8988T (cell line): Measurements from ENCODE around the gene OTOGL.
"Not testable (repeated sequence)": the region's sequence is repeated elsewhere in the genome, so short reads cannot be mapped to it uniquely, and the experiment has no call there.

ENCODE experiments used
- DNase-seq: peaks from one replicate; pipeline ENCODE4 v3.0.0; 2011

OTOGL gene, protein sequence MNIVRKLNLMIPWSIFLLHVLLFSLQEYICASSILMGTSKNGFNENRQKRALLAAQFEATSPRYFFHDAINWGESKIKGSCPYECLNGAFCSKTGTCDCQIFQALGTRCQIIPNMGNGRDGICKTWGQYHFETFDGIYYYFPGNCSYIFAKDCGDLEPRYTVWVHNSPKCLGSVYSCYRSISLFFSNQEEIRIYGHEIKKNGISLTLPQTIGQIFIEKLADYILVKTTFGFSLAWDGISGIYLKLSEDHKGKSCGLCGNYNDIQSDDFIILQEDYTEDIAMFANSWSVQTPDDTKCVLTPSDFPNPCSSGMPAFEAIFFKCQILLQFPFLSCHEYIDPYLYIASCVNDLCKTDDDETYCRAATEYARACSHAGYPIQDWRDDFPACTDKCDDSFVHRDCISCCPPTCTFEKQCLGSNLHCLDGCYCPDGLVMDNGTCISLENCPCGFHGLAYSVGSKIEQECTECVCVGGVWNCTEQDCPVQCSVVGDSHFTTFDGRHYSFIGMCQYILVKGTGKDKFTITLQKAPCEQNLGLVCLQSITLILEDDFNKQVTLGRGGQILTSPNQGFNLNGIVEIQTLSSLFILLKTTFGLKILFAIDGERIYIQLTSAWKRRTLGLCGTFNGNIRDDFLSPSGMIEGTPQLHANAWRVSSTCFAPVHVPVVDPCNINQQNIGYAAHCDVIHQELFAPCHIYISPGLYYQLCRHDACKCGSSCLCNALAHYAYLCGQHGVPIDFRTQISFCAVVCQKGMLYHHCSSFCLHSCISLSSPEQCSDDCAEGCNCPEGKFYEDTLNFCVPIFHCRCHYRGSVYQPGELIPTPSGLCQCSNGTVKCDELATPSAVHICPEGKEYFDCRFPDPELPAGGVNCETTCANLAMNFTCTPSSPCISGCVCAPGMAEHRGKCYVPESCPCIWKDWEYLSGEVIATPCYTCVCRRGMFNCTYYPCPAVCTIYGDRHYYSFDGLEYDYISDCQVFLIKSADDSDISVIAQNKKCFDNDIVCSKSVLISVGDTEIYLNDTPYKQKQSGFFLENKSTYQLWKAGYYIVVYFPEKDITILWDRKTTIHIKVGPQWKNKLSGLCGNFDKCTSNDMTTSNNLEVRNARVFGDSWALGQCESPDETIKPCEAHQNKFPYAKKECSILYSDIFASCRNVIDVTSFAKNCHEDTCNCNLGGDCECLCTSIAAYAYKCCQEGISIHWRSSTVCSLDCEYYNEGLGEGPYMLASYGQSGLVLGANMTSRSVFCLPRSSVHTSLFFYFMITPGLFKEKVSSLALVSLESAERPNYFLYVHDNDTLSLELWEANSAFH (N-terminal part only)

DNA sequence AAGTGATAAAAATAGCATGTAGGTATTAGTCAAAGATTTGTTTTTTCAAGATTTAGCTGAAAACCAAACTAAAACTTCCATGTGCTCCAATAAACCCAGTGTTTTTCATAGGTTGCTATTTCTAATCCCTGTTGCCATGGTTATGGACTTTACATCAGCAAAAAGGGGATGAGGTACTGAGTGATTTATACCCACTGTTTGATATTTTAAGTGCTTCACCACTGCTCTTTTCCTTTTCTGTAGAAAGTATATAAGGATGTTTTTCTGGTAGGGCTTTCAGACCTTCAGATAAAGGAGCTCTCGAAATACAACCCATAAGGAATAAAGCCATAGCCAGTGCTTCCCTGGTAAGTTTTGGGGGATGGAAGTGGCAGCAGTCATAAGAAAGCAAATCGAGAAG is at the start of gene OTOGL:
OTOGL (plus strand) TSS at position 279 of the 400 bp plus-strand sequence. CDS start 109,895 bp downstream, outside the sequence.
- no peak for DNase-seq

GRCh38 chr12:80050236-80050635 is 49.1 kb upstream of the OTOGL start:
- no peak for DNase-seq

- no peak for DNase-seq
These were observed 46.1 kb upstream of the OTOGL start for GRCh38 chr12:80053051-80053790.

DNA sequence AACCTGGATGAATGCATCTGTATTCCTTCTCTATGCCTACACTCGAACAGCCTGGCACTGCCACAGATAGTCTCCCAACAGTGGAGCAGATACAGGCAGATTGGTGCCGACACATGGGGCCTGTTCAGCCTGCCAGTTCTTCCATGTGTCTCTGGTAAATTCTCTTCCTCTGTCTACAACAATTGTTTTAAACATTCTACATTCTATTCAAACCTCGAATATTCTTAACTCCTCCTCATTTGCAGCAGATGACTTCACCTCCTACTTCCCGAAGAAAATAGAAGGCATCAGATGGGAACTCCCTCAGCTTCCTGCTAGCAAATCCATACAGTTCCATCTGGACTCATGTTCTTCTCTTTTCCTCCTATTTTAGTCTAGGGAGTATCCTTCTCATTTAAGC is 43.1 kb upstream of the OTOGL start:
- DNase-seq: no peak

GRCh38 chr12:80056845-80057244 is 42.5 kb upstream of the OTOGL start:
- DNase-seq: no peak

GRCh38 chr12:80058586-80058985 is 40.8 kb upstream of the OTOGL start:
- DNase-seq: no peak

- no peak for DNase-seq
These were observed 40.2 kb upstream of the OTOGL start for GRCh38 chr12:80059102-80059501.

- DNase-seq: no peak
These were observed 39.5 kb upstream of the OTOGL start for GRCh38 chr12:80059875-80060274.

GRCh38 chr12:80064269-80064668 is 35.1 kb upstream of the OTOGL start:
- no peak for DNase-seq

- no peak for DNase-seq
These were observed 34.4 kb upstream of the OTOGL start for GRCh38 chr12:80064951-80065350.

DNA sequence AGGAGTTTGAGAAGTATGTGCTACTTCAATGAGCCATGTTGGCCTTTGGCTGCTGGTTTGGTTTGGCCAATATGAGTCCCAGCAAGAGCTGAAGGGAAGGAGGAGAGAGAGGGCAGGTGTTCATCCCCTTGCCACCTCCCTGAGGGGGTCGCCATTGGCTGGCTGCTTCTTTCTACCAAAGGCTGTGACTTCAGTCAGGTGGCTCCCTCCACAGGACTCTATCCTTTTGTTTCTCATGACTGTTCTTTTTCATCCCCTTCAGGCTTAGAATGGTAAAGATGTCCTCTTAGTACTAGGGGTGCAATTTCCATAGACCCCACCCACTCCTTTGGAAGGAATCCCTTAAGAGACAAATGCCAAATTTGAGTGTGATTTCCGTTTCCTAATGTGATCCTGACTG is 31.2 kb upstream of the OTOGL start:
- no peak for DNase-seq

GRCh38 chr12:80083892-80084614 is 15.3 kb upstream of the OTOGL start:
- DNase-seq: not testable (repeated sequence)

GRCh38 chr12:80086025-80086424 is 13.3 kb upstream of the OTOGL start:
- DNase-seq: no peak

DNA sequence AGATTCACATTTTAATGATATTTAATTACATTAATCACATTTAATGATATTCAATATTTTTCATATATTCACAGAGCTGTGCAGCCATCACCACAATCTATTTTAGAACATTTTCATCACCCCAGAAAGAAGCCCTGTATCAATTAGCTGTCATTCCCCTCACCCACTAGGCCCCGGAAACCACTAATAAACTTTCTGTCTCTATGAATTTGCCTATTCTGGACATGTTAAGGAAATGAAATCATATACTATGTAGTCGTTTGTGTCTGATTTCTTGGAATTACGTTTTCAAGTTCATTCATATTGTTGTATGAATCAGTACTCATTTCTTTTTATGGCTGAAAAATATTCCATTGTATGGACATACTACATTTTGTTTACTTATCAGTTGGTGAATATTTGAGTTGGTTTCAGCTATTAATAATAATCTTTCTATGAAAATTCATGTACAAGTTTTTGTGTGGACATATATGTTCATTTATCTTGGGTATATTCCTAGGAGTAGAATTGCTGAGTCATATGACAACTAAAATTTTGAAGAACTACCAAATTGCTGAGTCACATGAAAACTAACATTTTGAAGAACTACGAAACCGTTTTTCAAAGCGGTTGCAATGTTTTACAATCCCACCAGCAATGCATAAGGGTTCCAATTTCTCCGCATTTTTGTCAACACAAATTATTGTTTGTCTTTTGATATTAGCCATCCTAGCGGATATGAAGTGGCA is 11.7 kb upstream of the OTOGL start:
- no peak for DNase-seq

DNA sequence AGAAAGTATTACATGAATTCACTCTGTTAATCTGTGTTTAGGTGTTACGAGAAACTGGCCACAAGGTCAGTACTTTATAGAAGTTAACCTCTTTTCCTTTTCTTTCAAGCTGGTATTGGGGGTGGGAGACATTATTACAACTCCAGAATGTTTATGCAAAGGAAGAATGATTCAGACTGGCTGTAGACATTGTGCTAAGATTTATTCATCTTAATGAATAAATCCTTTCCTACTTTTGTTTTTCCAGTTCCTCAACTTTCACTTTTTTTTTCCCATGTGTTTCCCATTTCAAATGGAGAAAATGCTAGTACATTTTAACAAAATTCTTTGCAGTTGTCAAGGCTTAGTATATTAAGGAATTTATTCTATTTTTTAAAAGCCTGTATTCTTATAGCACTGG is 1.3 kb downstream of the OTOGL start:
- no peak for DNase-seq

DNA sequence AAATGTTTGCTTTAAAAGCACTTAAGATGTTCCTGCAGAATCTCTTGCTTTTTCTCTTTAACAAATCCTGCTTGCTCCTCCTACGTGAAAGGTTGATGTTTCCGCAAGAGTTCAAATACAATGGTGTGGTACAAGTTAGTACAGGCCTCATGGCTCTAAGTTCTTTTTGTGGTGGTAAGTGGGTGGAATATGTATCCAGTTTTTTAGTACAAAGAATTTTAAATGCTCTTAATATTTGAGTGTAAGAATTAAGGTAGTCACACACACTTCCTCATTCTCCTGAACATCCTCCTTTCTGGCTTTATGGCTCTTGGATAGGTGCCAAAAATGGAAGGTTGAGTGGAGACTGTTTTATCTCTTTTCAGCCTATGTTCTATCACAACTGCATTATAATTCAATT is 1.8 kb downstream of the OTOGL start:
- DNase-seq: no peak

GRCh38 chr12:80107221-80107620 is 7.9 kb downstream of the OTOGL start:
- DNase-seq: no peak

DNA sequence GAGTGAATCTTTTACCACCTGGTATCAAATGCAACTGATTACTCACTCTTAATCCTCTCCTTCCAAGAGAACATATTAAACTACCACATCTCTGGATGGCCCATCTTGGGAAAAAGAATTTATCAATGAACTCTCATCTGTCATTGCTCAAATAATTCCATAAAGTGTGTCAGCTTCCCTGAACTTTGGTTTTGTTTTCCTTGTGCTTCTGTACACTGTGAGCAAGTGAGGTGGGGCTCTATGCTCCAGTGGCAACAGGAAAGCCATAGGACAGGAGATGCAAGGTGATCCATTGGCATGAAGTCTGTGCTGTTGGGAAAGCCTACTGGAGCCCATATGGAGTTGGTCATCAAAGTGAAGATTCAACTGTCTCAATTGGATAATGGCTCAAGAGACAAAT is 17.4 kb downstream of the OTOGL start:
- no peak for DNase-seq

DNA sequence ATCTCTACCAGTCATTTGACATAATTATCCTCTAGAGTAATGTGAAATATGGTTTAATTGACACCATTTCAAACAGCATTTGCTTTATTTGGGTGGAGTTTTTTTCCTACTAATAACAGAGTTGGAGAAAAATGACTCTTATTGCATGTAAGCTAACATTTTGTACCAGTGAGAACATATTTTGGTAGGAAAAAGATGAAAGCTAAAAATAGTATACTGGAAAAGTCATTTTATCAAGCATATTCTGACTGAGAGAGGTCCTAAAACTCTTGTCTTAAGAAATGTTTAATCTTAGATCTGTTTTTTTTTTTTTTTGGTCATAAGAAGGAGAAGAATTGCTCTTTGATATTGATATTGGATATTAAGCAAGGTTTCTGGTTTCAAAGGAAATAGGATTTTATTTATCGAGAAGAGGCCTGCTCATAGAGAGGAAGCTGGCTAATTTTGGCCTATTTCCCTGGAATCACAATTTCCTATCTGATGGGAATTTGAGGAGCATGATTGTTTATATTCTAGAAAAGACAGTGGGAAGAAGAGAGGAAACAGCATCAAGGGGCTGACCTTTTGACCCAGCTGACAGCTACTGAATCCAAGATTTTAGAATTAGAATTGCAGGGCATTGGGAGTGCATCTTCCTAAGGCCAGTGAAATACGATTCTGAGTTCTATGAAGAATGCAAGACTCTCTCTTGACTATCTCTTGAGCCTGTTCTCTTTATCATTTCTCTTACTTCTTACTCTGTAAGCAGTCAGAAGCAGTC is 19.4 kb downstream of the OTOGL start:
- DNase-seq: no peak

DNA sequence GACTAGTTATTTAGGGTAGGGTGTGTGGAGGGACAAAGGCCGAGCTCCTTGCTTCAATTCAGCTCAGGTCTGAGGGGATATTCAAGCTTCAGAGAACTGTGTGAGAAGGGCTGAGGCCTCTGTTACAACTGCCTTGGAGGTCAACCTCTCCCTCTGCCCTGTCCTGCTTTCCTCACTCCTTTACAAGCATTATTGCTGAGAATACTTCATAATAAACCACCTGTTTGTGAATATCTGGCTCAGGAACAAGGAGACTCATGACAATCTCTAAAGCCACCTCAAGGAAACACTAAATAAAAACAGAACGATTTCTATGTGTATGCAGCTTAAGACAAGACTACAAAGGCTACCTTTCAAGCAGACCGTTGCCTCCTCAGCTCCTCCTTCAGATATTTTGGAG is 21.7 kb downstream of the OTOGL start:
- no peak for DNase-seq
